Activated naive CD8-positive, alpha-beta T cell treated with anti-CD3 and anti-CD28 coated beads for 36 hours (primary cell): ENCODE results near the gene TAOK1. TPM values are rescaled to one million over a fixed set of nuclear protein-coding genes. Genes with fewer than 3 reads are reported as not detected.
A peak's percentile ranks its signal among the peaks of the same experiment; 100 is the strongest.
"Not testable (repeated sequence)": the region's sequence is repeated elsewhere in the genome, so short reads cannot be mapped to it uniquely, and the experiment has no call there.

Source experiments
- DNase-seq: peaks from one replicate; pipeline ENCODE4 v3.0.0; 2021
- H3K27ac Mint-ChIP-seq: one replicate; pipeline ENCODE4 v1.8.0; 2022; ENCODE audit warnings: mild to moderate bottlenecking, moderate library complexity, mixed read lengths
- H3K27me3 Mint-ChIP-seq: one replicate; pipeline ENCODE4 v1.8.0; 2022; ENCODE audit warnings: mild to moderate bottlenecking, mixed read lengths
- H3K36me3 Mint-ChIP-seq: one replicate; pipeline ENCODE4 v1.8.0; 2021; ENCODE audit warnings: mild to moderate bottlenecking, mixed read lengths
- H3K4me1 Mint-ChIP-seq: one replicate; pipeline ENCODE4 v1.8.0; 2021; ENCODE audit warnings: mixed read lengths
- H3K4me3 Mint-ChIP-seq: one replicate; pipeline ENCODE4 v1.8.0; 2022; ENCODE audit warnings: mild to moderate bottlenecking, moderate library complexity, mixed read lengths
- H3K9me3 Mint-ChIP-seq: one replicate; pipeline ENCODE4 v1.8.0; 2022; ENCODE audit warnings: mixed read lengths
- total RNA-seq, 2 experiments: library from RNA; stranded (reverse); gene quantifications; one replicate each; pipeline ENCODE4 v1.2.3, GENCODE V29; 2021

Gene TAOK1
- total RNA-seq = 10 to 100 TPM; 20.8 to 25.8 TPM

- DNase-seq = peak; percentile 98
- Mint-ChIP-seq H3K27ac (peak within 1 kb of the TSS; percentile 95), H3K36me3 (peaks cover 22% of the 10 kb centered on the region), H3K4me3 (peak within 1 kb of the TSS; percentile 96), H3K9me3 (no peaks in the 10 kb centered on the region), H3K4me1 (peaks cover 34% of the 10 kb centered on the region), H3K27me3 (no peaks in the 10 kb centered on the region)
Observed at GRCh38 chr17:29389982-29390850, at the start of gene TAOK1. TAOK1 (plus strand) TSS chr17:29390363; CDS start chr17:29451549, 61,186 bp downstream.

GRCh38 chr17:29341726-29342125, 48.4 kb upstream of the TAOK1 start:
- Mint-ChIP-seq H3K36me3 (no peaks in the 10 kb centered on the region), H3K27ac (no peak overlapping the region), H3K4me3 (no peak overlapping the region), H3K27me3 (no peaks in the 10 kb centered on the region), H3K4me1 (no peaks in the 10 kb centered on the region), H3K9me3 (no peaks in the 10 kb centered on the region)
- no peak for DNase-seq

GRCh38 chr17:29342158-29342765, 47.9 kb upstream of the TAOK1 start:
- Mint-ChIP-seq H3K4me1 (no peaks in the 10 kb centered on the region), H3K9me3 (no peaks in the 10 kb centered on the region), H3K4me3 (no peak overlapping the region), H3K27me3 (no peaks in the 10 kb centered on the region), H3K36me3 (no peaks in the 10 kb centered on the region), H3K27ac (no peak overlapping the region)
- no peak for DNase-seq

GRCh38 chr17:29344201-29344856, 45.8 kb upstream of the TAOK1 start:
- Mint-ChIP-seq H3K4me3 (no peak overlapping the region), H3K27me3 (no peaks in the 10 kb centered on the region), H3K9me3 (no peaks in the 10 kb centered on the region), H3K4me1 (no peaks in the 10 kb centered on the region), H3K36me3 (no peaks in the 10 kb centered on the region), H3K27ac (no peak overlapping the region)
- no peak for DNase-seq

GRCh38 chr17:29345066-29345465, 45.1 kb upstream of the TAOK1 start:
- Mint-ChIP-seq H3K36me3 (no peaks in the 10 kb centered on the region), H3K4me3 (no peak overlapping the region), H3K27me3 (no peaks in the 10 kb centered on the region), H3K9me3 (no peaks in the 10 kb centered on the region), H3K4me1 (no peaks in the 10 kb centered on the region), H3K27ac (no peak overlapping the region)
- no peak for DNase-seq

- not testable (repeated sequence) for H3K27ac Mint-ChIP-seq, H3K9me3 Mint-ChIP-seq, H3K4me1 Mint-ChIP-seq, DNase-seq, H3K4me3 Mint-ChIP-seq, H3K27me3 Mint-ChIP-seq, H3K36me3 Mint-ChIP-seq
Observed at GRCh38 chr17:29345470-29345869, 44.7 kb upstream of the TAOK1 start.

GRCh38 chr17:29346462-29346861, 43.7 kb upstream of the TAOK1 start:
- H3K4me3 Mint-ChIP-seq = no peak overlapping the region
- no peaks in the 10 kb centered on the region for H3K36me3 Mint-ChIP-seq
- no peaks in the 10 kb centered on the region for H3K27me3 Mint-ChIP-seq
- no peaks in the 10 kb centered on the region for H3K9me3 Mint-ChIP-seq
- no peaks in the 10 kb centered on the region for H3K4me1 Mint-ChIP-seq
- no peak overlapping the region for H3K27ac Mint-ChIP-seq
- DNase-seq = no peak

- DNase-seq = no peak
- no peaks in the 10 kb centered on the region for H3K36me3 Mint-ChIP-seq
- H3K4me3 Mint-ChIP-seq = no peak overlapping the region
- no peaks in the 10 kb centered on the region for H3K4me1 Mint-ChIP-seq
- no peaks in the 10 kb centered on the region for H3K27me3 Mint-ChIP-seq
- no peak overlapping the region for H3K27ac Mint-ChIP-seq
- H3K9me3 Mint-ChIP-seq = no peaks in the 10 kb centered on the region
Observed at GRCh38 chr17:29347831-29348629, 42.1 kb upstream of the TAOK1 start.

GRCh38 chr17:29349409-29349808, 40.8 kb upstream of the TAOK1 start:
- H3K9me3 Mint-ChIP-seq = no peaks in the 10 kb centered on the region
- H3K4me1 Mint-ChIP-seq = no peaks in the 10 kb centered on the region
- no peak for DNase-seq
- peak overlapping the region; percentile 9 for H3K27ac Mint-ChIP-seq
- H3K27me3 Mint-ChIP-seq = no peaks in the 10 kb centered on the region
- H3K4me3 Mint-ChIP-seq = no peak overlapping the region
- no peaks in the 10 kb centered on the region for H3K36me3 Mint-ChIP-seq

- DNase-seq = no peak
- H3K27ac Mint-ChIP-seq = no peak overlapping the region
- H3K27me3 Mint-ChIP-seq = no peaks in the 10 kb centered on the region
- H3K4me1 Mint-ChIP-seq = no peaks in the 10 kb centered on the region
- H3K4me3 Mint-ChIP-seq = no peak overlapping the region
- H3K9me3 Mint-ChIP-seq = no peaks in the 10 kb centered on the region
- H3K36me3 Mint-ChIP-seq = no peaks in the 10 kb centered on the region
Observed at GRCh38 chr17:29352146-29352545, 38.0 kb upstream of the TAOK1 start.

- H3K4me3 Mint-ChIP-seq = no peak overlapping the region
- no peaks in the 10 kb centered on the region for H3K36me3 Mint-ChIP-seq
- no peaks in the 10 kb centered on the region for H3K27me3 Mint-ChIP-seq
- no peak for DNase-seq
- H3K9me3 Mint-ChIP-seq = no peaks in the 10 kb centered on the region
- H3K4me1 Mint-ChIP-seq = peaks cover 2% of the 10 kb centered on the region
- H3K27ac Mint-ChIP-seq = no peak overlapping the region
Observed at GRCh38 chr17:29357232-29357631, 32.9 kb upstream of the TAOK1 start.

- Mint-ChIP-seq H3K36me3 (no peaks in the 10 kb centered on the region), H3K27me3 (no peaks in the 10 kb centered on the region), H3K9me3 (no peaks in the 10 kb centered on the region), H3K4me3 (no peak overlapping the region), H3K4me1 (peaks cover 2% of the 10 kb centered on the region), H3K27ac (no peak overlapping the region)
- DNase-seq = no peak
Observed at GRCh38 chr17:29357821-29358232, 32.3 kb upstream of the TAOK1 start.

- H3K27me3 Mint-ChIP-seq = no peaks in the 10 kb centered on the region
- no peak overlapping the region for H3K27ac Mint-ChIP-seq
- DNase-seq = no peak
- no peaks in the 10 kb centered on the region for H3K36me3 Mint-ChIP-seq
- no peak overlapping the region for H3K4me3 Mint-ChIP-seq
- H3K4me1 Mint-ChIP-seq = peaks cover 2% of the 10 kb centered on the region
- no peaks in the 10 kb centered on the region for H3K9me3 Mint-ChIP-seq
Observed at GRCh38 chr17:29358416-29358815, 31.7 kb upstream of the TAOK1 start.

GRCh38 chr17:29359777-29360176, 30.4 kb upstream of the TAOK1 start:
- H3K4me3 Mint-ChIP-seq = no peak overlapping the region
- H3K27me3 Mint-ChIP-seq = no peaks in the 10 kb centered on the region
- H3K27ac Mint-ChIP-seq = no peak overlapping the region
- H3K4me1 Mint-ChIP-seq = peaks cover 2% of the 10 kb centered on the region
- no peaks in the 10 kb centered on the region for H3K9me3 Mint-ChIP-seq
- no peak for DNase-seq
- no peaks in the 10 kb centered on the region for H3K36me3 Mint-ChIP-seq

GRCh38 chr17:29363716-29364115, 26.4 kb upstream of the TAOK1 start:
- Mint-ChIP-seq H3K36me3 (no peaks in the 10 kb centered on the region), H3K27me3 (no peaks in the 10 kb centered on the region), H3K9me3 (no peaks in the 10 kb centered on the region), H3K27ac (no peak overlapping the region), H3K4me1 (no peaks in the 10 kb centered on the region), H3K4me3 (no peak overlapping the region)
- no peak for DNase-seq
